ENCODE results near the gene SLC28A3.

Gene SLC28A3

DNA sequence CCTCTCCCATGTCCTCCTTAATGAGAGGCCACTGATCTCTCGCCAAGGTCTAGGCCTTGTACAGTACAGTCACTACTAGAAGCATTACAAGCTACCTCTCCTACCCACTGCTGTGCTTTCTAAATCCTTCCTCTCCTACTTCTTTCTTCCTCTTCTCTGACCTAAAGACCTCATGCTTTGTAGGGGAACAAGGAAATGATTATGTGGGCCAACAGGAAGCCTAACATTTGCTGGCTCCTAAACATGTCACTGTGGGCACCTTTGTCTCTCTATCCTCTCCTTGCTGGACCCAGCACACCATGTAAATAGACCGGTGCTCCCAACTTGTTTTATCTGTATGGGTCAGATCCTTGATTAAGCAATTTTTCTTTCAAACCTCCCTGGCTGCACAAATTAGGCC lies 16.7 kb downstream of the SLC28A3 start:
- no peaks in the 10 kb centered on the region for H3K9me2 ChIP-seq (replicated peaks; ENCODE audit: low read depth, low read length)
- no peaks in the 10 kb centered on the region for H3F3A ChIP-seq (ENCODE audit: low read depth)
- no peaks in the 10 kb centered on the region for H3K27me3 ChIP-seq (ENCODE audit: insufficient read depth, low read length, poor library complexity, severe bottlenecking)
- TF ChIP-seq CTCF (conservative IDR thresholded peaks at IDR 0.05; ENCODE audit: low read length) (no peak), EZH2phosphoT487 (IDR thresholded peaks at IDR 0.05; ENCODE audit: borderline replicate concordance) (no peak)
- no peaks in the 10 kb centered on the region for H4K20me1 ChIP-seq (ENCODE audit: insufficient read depth, low read length, poor library complexity, severe bottlenecking)
- no peaks in the 10 kb centered on the region for H3K4me1 ChIP-seq (ENCODE audit: insufficient read depth, low read length, poor library complexity, severe bottlenecking)
- no peaks in the 10 kb centered on the region; the same call in 1 of the 2 replicates for H3K9me3 ChIP-seq (ENCODE audit: insufficient read depth, low read depth, low read length)
- H3K4me3 ChIP-seq (ENCODE audit: low read length, poor library complexity, severe bottlenecking): no peak overlapping the region
- H3K4me2 ChIP-seq (ENCODE audit: low read depth, low read length, poor library complexity, severe bottlenecking): no peak overlapping the region
- no peak overlapping the region for H2AFZ ChIP-seq (ENCODE audit: low read length)
- H3K79me2 ChIP-seq (ENCODE audit: insufficient read depth, low read length): no peaks in the 10 kb centered on the region
- no peak overlapping the region for H3K9ac ChIP-seq (ENCODE audit: low read depth, low read length, poor library complexity, severe bottlenecking)
- H3K36me3 ChIP-seq (ENCODE audit: insufficient read depth, low read length): no peaks in the 10 kb centered on the region

DNA sequence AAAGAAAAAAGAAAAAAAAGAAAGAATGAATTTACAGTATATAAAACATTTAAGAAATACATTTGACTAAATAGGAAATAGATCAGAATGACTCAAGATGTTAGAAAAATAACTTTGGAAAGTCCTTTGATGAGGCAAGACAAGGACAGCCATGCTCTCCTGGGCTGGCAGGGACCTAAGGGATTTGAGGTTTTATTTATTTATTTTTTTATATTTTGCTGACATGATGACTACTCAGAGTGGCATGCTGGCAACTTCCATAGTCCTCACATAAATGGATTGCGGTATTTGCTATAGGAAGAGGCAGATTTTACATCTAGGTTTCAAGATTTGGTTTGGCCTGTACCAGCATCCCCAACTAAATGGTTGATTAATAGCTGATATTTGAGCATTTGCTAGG lies 17.7 kb downstream of the SLC28A3 start:
- Histone ChIP-seq H2AFZ (ENCODE audit: low read length) (no peak overlapping the region), H3F3A (ENCODE audit: low read depth) (no peaks in the 10 kb centered on the region), H3K36me3 (ENCODE audit: insufficient read depth, low read length) (no peaks in the 10 kb centered on the region), H3K9me2 (replicated peaks; ENCODE audit: low read depth, low read length) (no peaks in the 10 kb centered on the region), H3K79me2 (ENCODE audit: insufficient read depth, low read length) (no peaks in the 10 kb centered on the region), H3K27me3 (ENCODE audit: insufficient read depth, low read length, poor library complexity, severe bottlenecking) (no peaks in the 10 kb centered on the region), H3K4me3 (ENCODE audit: low read length, poor library complexity, severe bottlenecking) (no peak overlapping the region), H3K4me1 (ENCODE audit: insufficient read depth, low read length, poor library complexity, severe bottlenecking) (no peaks in the 10 kb centered on the region), H3K9me3 (ENCODE audit: insufficient read depth, low read depth, low read length) (no peaks in the 10 kb centered on the region), H3K4me2 (ENCODE audit: low read depth, low read length, poor library complexity, severe bottlenecking) (no peak overlapping the region), H3K9ac (ENCODE audit: low read depth, low read length, poor library complexity, severe bottlenecking) (no peak overlapping the region), H4K20me1 (ENCODE audit: insufficient read depth, low read length, poor library complexity, severe bottlenecking) (no peaks in the 10 kb centered on the region)
- no peak for TF ChIP-seq CTCF (conservative IDR thresholded peaks at IDR 0.05; ENCODE audit: low read length)
- no peak for TF ChIP-seq EZH2phosphoT487 (IDR thresholded peaks at IDR 0.05; ENCODE audit: borderline replicate concordance)

GRCh38 chr9:84320231-84320630 lies 20.3 kb downstream of the SLC28A3 start:
- Histone ChIP-seq H3K9ac (ENCODE audit: low read depth, low read length, poor library complexity, severe bottlenecking) (no peak overlapping the region), H2AFZ (ENCODE audit: low read length) (no peak overlapping the region), H3K4me2 (ENCODE audit: low read depth, low read length, poor library complexity, severe bottlenecking) (no peak overlapping the region), H3K4me3 (ENCODE audit: low read length, poor library complexity, severe bottlenecking) (no peak overlapping the region), H4K20me1 (ENCODE audit: insufficient read depth, low read length, poor library complexity, severe bottlenecking) (no peaks in the 10 kb centered on the region), H3K9me2 (replicated peaks; ENCODE audit: low read depth, low read length) (no peaks in the 10 kb centered on the region), H3K36me3 (ENCODE audit: insufficient read depth, low read length) (no peaks in the 10 kb centered on the region), H3F3A (ENCODE audit: low read depth) (no peaks in the 10 kb centered on the region), H3K4me1 (ENCODE audit: insufficient read depth, low read length, poor library complexity, severe bottlenecking) (no peaks in the 10 kb centered on the region), H3K9me3 (ENCODE audit: insufficient read depth, low read depth, low read length) (no peaks in the 10 kb centered on the region), H3K27me3 (ENCODE audit: insufficient read depth, low read length, poor library complexity, severe bottlenecking) (no peaks in the 10 kb centered on the region), H3K79me2 (ENCODE audit: insufficient read depth, low read length) (no peaks in the 10 kb centered on the region)
- no peak for TF ChIP-seq CTCF (conservative IDR thresholded peaks at IDR 0.05; ENCODE audit: low read length)
- no peak for TF ChIP-seq EZH2phosphoT487 (IDR thresholded peaks at IDR 0.05; ENCODE audit: borderline replicate concordance)
